Osteoblast (primary cell): ENCODE measurements around the gene CSTPP1. TPM values are rescaled to one million over a fixed set of nuclear protein-coding genes. Genes with fewer than 3 reads are reported as not detected.

Source experiments
- DNase-seq: peaks from one replicate; pipeline ENCODE4 v3.0.0; 2011; ENCODE audit warnings: low spot score, mixed read lengths; ENCODE audit not compliant: insufficient read length; ENCODE audit errors: missing footprints
- H2AFZ ChIP-seq: 2 replicates; pipeline ENCODE4 v1.6.0; 2011; ENCODE audit warnings: mild to moderate bottlenecking, low read length
- H3K27ac ChIP-seq: 2 replicates; pipeline ENCODE4 v1.5.1; 2011; ENCODE audit warnings: mild to moderate bottlenecking, low read depth, low read length, moderate library complexity
- H3K27me3 ChIP-seq: 2 replicates; pipeline ENCODE4 v1.6.0; 2012; ENCODE audit warnings: mild to moderate bottlenecking, control low read depth, inconsistent platforms, low read length, moderate library complexity; ENCODE audit not compliant: insufficient read depth
- H3K36me3 ChIP-seq: 2 replicates; pipeline ENCODE4 v1.5.1; 2011; ENCODE audit warnings: mild to moderate bottlenecking, low read length, control low read depth, moderate library complexity; ENCODE audit not compliant: insufficient read depth
- H3K4me1 ChIP-seq: 2 replicates; pipeline ENCODE4 v1.5.1; 2011; ENCODE audit warnings: mild to moderate bottlenecking, low read length, control low read depth, moderate library complexity; ENCODE audit not compliant: insufficient read depth
- H3K4me2 ChIP-seq: 2 replicates; pipeline ENCODE4 v1.6.0; 2011; ENCODE audit warnings: mild to moderate bottlenecking, low read length; ENCODE audit not compliant: insufficient read depth
- H3K4me3 ChIP-seq: fragments of 200-600 bp; sonication (generic); 3 replicates; pipeline ENCODE4 v1.5.1; 2012; ENCODE audit warnings: mild to moderate bottlenecking, low read length, inconsistent platforms; ENCODE audit not compliant: insufficient read depth
- H3K79me2 ChIP-seq: 2 replicates; pipeline ENCODE4 v1.6.0; 2012; ENCODE audit warnings: mild to moderate bottlenecking, low read length, control low read depth, inconsistent platforms; ENCODE audit not compliant: insufficient read depth
- H3K9me3 ChIP-seq: 2 replicates; pipeline ENCODE4 v1.5.1; 2011; ENCODE audit warnings: low read depth, low read length, control low read depth
- H4K20me1 ChIP-seq: 2 replicates; pipeline ENCODE4 v1.6.0; 2012; ENCODE audit warnings: mild to moderate bottlenecking, low read length, control low read depth; ENCODE audit not compliant: insufficient read depth
- total RNA-seq: library from RNA; depleted of rRNA; stranded (reverse); fragments of >200 nt; gene quantifications from 2 replicates; pipeline ENCODE4 v1.2.3, GENCODE V29; 2012
- TF ChIP-seq, protein P1 (sequence below): IDR thresholded peaks from 2 replicates; pipeline ENCODE4 v1.5.1; 2011; ENCODE audit warnings: mild to moderate bottlenecking, low read depth, low read length, moderate library complexity; ENCODE audit errors: extremely low read depth

Gene CSTPP1
- total RNA-seq, 1 donor, result 27.1 TPM

DNA sequence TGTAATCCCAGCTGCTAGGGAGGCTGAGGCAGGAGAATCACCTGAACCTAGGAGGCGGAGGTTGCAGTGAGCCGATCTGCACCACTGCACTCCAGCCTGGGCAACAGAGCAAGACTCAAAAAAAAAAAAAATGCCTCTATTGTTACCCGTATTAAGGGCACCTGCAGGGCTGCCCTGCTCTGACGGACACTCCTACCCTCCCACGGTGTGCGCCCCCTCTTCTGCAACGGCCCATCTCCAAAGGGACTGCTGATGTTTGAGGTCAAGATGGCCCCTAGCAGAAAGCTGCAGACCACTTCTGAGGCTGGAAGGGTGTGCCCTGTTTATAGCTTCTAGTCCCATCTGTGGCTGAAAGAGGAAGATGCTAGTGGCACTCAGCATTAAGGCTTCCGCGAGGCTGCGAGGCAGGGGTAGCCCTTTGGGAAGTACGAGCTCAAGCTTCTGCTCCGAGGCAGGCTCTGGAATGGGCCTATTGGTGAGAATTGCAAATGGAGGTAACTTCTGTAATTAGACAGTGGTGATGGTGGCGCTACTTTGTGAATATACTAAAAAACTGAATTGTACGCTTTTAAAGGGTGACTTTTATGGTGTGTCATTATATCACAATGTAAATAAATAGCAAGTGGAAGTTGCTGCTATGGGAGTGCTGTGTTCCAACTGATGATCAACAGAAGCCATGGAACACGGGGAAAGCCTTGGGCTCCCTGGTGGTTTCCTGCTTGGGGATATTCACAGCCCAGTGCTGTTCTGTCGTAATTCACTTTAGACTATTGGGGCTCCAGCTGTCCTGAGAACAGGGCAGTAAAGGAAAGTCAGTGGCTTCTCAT, 215.8 kb downstream of the CSTPP1 start:
- Histone ChIP-seq H3K79me2 (no peaks in the 10 kb centered on the region), H3K36me3 (no peaks in the 10 kb centered on the region), H3K9me3 (no peaks in the 10 kb centered on the region), H4K20me1 (peaks cover 9% of the 10 kb centered on the region), H3K27me3 (no peaks in the 10 kb centered on the region), H3K4me3 (no peak overlapping the region), H3K4me2 (no peak overlapping the region), H3K4me1 (peaks cover 13% of the 10 kb centered on the region), H2AFZ (no peak overlapping the region), H3K27ac (no peak overlapping the region)
- DNase-seq, result no peak
- TF ChIP-seq, protein P1, sequence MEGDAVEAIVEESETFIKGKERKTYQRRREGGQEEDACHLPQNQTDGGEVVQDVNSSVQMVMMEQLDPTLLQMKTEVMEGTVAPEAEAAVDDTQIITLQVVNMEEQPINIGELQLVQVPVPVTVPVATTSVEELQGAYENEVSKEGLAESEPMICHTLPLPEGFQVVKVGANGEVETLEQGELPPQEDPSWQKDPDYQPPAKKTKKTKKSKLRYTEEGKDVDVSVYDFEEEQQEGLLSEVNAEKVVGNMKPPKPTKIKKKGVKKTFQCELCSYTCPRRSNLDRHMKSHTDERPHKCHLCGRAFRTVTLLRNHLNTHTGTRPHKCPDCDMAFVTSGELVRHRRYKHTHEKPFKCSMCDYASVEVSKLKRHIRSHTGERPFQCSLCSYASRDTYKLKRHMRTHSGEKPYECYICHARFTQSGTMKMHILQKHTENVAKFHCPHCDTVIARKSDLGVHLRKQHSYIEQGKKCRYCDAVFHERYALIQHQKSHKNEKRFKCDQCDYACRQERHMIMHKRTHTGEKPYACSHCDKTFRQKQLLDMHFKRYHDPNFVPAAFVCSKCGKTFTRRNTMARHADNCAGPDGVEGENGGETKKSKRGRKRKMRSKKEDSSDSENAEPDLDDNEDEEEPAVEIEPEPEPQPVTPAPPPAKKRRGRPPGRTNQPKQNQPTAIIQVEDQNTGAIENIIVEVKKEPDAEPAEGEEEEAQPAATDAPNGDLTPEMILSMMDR, result no peak

DNA sequence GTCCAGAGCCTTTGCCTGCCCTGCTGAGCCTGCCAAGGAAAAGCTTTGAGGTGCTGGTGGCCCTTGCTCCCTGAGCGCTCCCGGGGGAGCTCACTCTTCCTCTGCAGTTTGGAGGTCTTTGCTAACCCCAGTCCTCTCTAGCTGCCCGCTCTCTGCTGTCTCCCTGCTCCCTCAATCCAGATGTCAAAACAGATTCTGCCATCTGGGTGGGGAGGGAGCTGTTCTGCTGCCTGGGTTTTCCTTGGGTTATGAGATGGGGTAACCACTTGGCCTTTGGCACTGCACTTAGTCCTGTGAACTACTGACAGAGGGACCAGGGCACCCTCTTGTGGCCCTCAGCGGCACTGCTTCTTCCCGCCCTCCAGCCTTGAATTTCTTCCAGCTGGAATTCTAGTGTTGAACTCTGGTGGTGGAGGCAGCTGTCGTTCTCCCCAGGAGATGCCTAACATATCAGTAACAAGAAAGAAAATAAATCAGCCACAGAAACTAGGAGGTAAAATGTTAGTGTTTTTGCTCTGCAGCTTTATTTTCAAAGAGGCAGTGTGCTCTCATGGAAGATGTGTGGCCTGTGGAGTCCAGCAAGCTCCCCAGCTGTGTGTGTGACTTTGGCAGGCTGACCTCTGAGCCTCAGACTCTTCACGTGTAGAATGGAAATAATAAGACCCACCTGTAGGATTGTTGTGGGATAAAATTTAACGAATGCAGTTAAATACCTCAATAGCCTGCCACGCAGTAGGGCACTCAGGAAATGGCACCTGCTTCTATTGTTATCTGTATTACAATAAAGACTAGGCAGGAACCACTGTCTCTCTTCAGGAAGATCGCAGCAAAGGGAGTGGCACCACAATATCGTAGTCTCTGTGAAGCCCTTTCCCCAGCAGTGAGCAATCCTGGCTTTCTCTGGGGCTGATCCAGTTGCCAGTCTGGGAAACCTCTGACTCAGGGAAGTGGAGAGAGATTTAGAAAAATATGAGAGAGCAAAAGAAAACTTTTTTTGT, 216.7 kb downstream of the CSTPP1 start:
- no peaks in the 10 kb centered on the region for H3K9me3 ChIP-seq
- no peaks in the 10 kb centered on the region for H3K79me2 ChIP-seq
- H3K4me1 ChIP-seq, result peaks cover 13% of the 10 kb centered on the region
- H4K20me1 ChIP-seq, result peaks cover 9% of the 10 kb centered on the region
- H3K27me3 ChIP-seq, result no peaks in the 10 kb centered on the region
- TF ChIP-seq, protein P1, result peak; percentile 100
- no peak overlapping the region for H3K4me3 ChIP-seq
- H3K27ac ChIP-seq, result peak overlapping the region; percentile 38
- peak; percentile 94 for DNase-seq
- no peak overlapping the region for H2AFZ ChIP-seq
- peak overlapping the region; percentile 44 for H3K4me2 ChIP-seq
- no peaks in the 10 kb centered on the region for H3K36me3 ChIP-seq

DNA sequence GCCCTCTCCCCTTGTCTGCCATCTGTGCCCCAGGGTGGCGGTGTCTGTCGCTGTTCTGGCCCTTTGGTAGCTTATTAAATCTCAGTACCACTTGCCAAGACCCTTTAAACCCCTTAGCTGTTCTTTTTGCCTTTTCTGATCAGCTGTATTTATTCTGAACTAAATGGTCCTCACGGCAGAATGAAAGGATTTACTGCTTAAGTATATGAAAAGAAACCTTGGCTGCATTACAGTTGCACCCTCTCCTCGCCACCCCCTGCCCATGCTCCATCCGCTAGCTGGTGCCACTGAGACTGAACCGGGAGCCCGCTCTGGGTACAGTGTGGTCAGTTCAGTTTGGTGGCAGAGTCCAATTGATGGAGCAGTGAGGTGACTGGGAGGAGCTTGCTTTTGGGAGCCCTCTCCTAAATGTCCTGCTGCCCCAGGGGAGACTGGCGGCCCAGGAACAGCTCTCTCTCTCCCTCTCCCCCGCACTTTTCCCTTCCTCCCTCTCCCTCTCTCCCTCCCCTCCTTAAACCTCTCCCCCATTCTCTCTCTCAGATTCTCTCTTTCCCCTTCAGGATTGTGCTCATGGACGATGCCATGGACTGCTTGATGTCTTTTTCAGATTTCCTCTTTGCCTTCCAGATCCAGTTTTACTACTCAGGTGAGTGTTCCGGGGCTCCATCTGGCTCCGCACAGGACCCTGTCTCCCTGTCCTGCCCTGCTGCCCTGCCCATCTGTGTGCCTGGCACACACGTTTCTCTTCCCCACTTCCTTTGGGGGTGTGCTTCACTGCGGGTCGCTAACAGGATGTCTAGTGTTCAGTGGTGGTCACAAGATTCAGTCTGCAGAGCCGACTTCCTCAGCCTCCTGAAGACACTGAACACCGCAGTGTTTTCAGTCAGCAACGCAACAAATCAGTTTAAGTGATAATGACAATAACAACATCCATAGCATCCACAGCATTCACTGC, 218.3 kb downstream of the CSTPP1 start:
- no peaks in the 10 kb centered on the region for H3K36me3 ChIP-seq
- no peaks in the 10 kb centered on the region for H3K79me2 ChIP-seq
- H3K4me2 ChIP-seq, result no peak overlapping the region
- H3K4me1 ChIP-seq, result peaks cover 13% of the 10 kb centered on the region
- no peaks in the 10 kb centered on the region for H3K27me3 ChIP-seq
- peaks cover 9% of the 10 kb centered on the region for H4K20me1 ChIP-seq
- H3K27ac ChIP-seq, result no peak overlapping the region
- no peak overlapping the region for H3K4me3 ChIP-seq
- no peak for DNase-seq
- H2AFZ ChIP-seq, result no peak overlapping the region
- H3K9me3 ChIP-seq, result no peaks in the 10 kb centered on the region
- TF ChIP-seq, protein P1, result no peak
